AG10803 (cell line): ENCODE measurements around the gene SEC23IP.

Source experiments
- DNase-seq: peaks from one replicate; pipeline ENCODE4 v3.0.0; 2010; ENCODE audit warnings: low read depth
- H3K4me3 ChIP-seq: 2 replicates; pipeline ENCODE4 v1.5.1; 2011; ENCODE audit warnings: mild to moderate bottlenecking, low read length, control low read depth
- CTCF ChIP-seq: conservative IDR thresholded peaks from 2 replicates; pipeline ENCODE4 v1.5.1; 2011; ENCODE audit warnings: mild to moderate bottlenecking, low read length, control low read depth, inconsistent platforms

SEC23IP gene

GRCh38 chr10:119853574-119853973 is 39.0 kb upstream of the SEC23IP start:
- no peak for TF ChIP-seq CTCF
- no peak for DNase-seq
- no peak overlapping the region for H3K4me3 ChIP-seq

GRCh38 chr10:119858063-119858462 is 34.5 kb upstream of the SEC23IP start:
- H3K4me3 ChIP-seq, result no peak overlapping the region
- TF ChIP-seq CTCF, result no peak
- no peak for DNase-seq

- peak; percentile 52 for DNase-seq
- peak; percentile 69 for TF ChIP-seq CTCF
- H3K4me3 ChIP-seq, result no peak overlapping the region
These were observed 32.9 kb upstream of the SEC23IP start for GRCh38 chr10:119859420-119860258.

- no peak for DNase-seq
- TF ChIP-seq CTCF, result no peak
- H3K4me3 ChIP-seq, result no peak overlapping the region
These were observed 31.5 kb upstream of the SEC23IP start for GRCh38 chr10:119860866-119861607.

- DNase-seq, result no peak
- H3K4me3 ChIP-seq, result no peak overlapping the region
- TF ChIP-seq CTCF, result no peak
These were observed 30.0 kb upstream of the SEC23IP start for GRCh38 chr10:119862524-119862923.

- H3K4me3 ChIP-seq, result no peak overlapping the region
- DNase-seq, result no peak
- no peak for TF ChIP-seq CTCF
These were observed 28.5 kb upstream of the SEC23IP start for GRCh38 chr10:119863951-119864565.
